ENCODE results near the gene JADE2.

The JADE2 gene

GRCh38 chr5:134500699-134501430, 24.6 kb upstream of the JADE2 start:
- no peak for TF ChIP-seq JUND (IDR thresholded peaks at IDR 0.05; ENCODE audit: low read depth)
- no peak for DNase-seq (ENCODE audit: low read depth in 1 of 2, low spot score in 1 of 2)
- in situ Hi-C loops (cut with HindIII; ENCODE audit: low pct_unique_long_range_greater_than_20kb, low sequenced_read_pairs), result no loop called here

DNA sequence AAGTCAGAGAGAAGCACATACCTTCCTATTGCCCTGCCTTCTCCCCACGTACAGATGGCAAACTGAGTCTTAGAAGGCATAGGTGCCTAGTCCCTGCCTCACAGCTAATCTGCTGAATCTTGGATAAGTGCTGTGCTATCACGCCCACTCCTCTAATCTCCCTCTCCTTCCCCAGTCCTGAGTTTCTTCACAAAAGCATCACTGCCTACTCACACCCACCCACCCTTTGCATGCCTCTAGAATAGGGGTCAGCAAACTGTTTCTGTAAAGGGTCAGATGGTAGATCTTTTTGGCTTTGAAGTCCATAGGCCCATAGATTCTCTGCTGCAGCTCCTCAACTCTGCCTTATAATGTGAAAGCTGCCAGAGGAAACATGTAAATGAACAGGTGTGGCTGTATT, 23.2 kb upstream of the JADE2 start:
- in situ Hi-C loops (cut with HindIII; ENCODE audit: low pct_unique_long_range_greater_than_20kb, low sequenced_read_pairs), result no loop called here
- no peak for DNase-seq (ENCODE audit: low read depth in 1 of 2, low spot score in 1 of 2)
- no peak for TF ChIP-seq JUND (IDR thresholded peaks at IDR 0.05; ENCODE audit: low read depth)

DNA sequence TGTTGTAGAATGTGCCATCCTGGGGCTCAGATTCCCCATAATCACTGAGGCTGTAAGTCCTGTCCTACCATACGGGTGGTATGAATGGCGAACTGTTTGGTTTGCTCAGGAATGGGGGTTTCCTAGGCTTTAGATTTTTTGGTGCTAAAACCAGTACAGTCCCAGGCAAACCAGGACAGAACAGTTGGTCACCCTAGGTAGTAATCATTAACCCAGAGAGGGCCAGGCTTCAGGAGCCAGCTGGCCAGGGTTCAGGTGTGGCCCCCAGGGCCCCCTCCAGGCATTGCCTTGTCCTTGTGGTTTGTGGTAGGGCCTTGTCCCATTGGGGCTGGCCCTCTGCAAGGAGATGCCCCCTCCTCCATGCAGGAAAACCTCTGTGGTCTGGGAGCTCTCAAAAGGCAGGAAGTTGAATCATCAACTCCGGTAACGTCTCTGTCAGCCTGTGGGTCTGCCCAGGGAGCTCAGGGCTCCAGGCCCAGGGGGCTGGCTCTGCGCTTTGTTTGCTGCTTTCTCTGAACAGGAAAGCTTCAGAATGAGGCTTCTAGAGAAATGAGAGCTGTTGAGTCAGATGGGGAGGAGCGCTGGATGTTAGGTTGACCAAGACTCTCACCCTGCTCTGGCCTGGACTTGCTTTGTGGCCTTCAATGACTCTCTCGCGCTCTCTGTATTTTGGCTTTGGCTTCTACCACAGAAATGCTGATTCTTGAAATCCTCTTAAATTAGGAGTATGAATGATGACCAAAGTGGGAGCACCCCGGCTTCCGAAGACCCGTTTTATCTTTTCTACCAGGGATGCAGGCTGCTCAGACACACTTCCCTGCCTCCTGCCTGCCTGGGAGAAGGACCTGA, 22.2 kb upstream of the JADE2 start:
- no peak for TF ChIP-seq JUND (IDR thresholded peaks at IDR 0.05; ENCODE audit: low read depth)
- in situ Hi-C loops (cut with HindIII; ENCODE audit: low pct_unique_long_range_greater_than_20kb, low sequenced_read_pairs), result no loop called here
- no peak for DNase-seq (ENCODE audit: low read depth in 1 of 2, low spot score in 1 of 2)

GRCh38 chr5:134503937-134504437, 21.5 kb upstream of the JADE2 start:
- in situ Hi-C loops (cut with HindIII; ENCODE audit: low pct_unique_long_range_greater_than_20kb, low sequenced_read_pairs), result no loop called here
- no peak for TF ChIP-seq JUND (IDR thresholded peaks at IDR 0.05; ENCODE audit: low read depth)
- no peak for DNase-seq (ENCODE audit: low read depth in 1 of 2, low spot score in 1 of 2)

DNA sequence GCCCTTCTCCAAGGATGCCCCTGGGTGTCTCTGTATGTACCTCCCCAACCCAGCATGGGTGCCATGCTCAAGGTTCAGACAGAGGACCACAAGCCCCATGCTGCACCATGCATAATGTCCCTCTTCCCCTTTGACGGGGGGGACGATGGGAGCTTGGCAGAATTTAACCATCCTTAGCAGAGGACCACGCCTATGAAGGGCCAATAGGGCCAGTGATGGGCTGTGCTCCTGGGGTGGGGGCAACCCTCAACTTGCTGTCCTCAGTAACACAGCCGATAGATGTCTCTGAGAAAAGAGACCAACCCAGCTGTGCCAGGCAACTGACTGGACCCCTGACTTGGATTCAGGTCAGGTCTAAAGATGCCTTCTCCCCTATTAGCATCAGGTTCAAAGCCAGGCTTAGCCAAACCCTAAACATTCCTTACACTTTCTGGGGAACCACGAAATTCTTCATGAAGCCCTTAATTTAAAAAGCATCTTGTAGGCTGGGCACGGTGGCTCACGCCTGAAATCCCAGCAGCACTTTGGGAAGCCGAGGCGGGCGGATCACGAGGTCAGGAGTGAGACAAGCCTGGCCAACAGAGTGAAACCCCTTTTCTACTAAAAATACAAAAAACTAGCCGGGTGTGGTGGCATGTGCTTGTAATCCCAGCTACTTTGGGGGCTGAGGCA, 20.7 kb upstream of the JADE2 start:
- no peak for TF ChIP-seq JUND (IDR thresholded peaks at IDR 0.05; ENCODE audit: low read depth)
- in situ Hi-C loops (cut with HindIII; ENCODE audit: low pct_unique_long_range_greater_than_20kb, low sequenced_read_pairs), result no loop called here
- DNase-seq (ENCODE audit: low read depth in 1 of 2, low spot score in 1 of 2), result no peak

DNA sequence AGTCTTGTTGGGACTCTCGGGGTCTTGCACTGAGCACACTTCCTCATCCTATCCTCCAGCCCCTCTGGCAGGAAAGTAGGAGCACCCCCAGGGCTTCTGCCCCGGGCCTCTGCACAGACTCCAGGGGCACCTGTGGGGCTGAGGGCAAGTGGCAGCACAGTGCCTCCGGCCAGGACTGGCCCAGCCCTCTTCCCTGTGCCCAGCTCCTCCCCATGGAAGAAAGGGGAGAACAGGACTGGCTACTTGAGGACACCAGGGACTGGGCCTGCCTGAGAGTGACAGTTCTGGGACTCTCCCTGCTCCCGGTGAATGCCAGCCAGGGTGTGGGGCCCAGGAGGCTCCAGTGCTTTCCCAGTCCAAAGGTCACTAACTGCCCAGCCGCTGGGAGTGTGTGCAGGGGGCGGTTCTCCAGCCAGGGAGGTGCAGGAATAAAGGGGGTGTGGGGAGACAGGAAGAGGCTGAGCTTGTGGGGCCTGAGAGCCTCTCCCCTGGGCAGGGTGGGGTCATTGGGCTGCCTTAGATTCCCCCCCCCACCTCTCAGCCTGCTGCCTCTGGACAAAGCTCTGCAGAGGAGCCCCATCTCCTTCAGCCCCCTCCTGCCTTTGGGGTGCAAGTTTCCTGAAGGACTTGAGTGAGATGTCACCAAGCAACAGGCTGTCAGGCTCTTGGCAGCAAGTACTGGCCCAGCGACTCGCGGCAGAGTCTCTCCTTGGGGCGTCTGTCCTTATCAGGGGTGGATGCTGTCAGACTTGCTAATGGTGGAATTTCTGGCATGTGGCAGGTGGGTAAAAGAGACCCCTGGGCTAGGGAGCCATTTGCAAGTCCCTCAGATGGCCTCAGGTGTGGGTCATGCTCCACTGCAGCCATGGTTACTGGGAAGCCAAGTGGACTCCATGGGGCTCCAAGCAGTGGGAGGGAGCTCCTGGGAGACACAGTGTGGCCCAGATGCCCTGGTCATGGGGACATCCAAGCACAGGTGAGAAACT, 19.1 kb upstream of the JADE2 start:
- DNase-seq (ENCODE audit: low read depth in 1 of 2, low spot score in 1 of 2), result peak; percentile 56 to 98
- in situ Hi-C loops (cut with HindIII; ENCODE audit: low pct_unique_long_range_greater_than_20kb, low sequenced_read_pairs), result no loop called here
- no peak for TF ChIP-seq JUND (IDR thresholded peaks at IDR 0.05; ENCODE audit: low read depth)

- in situ Hi-C loops (cut with HindIII; ENCODE audit: low pct_unique_long_range_greater_than_20kb, low sequenced_read_pairs), result no loop called here
- no peak for DNase-seq (ENCODE audit: low read depth in 1 of 2, low spot score in 1 of 2)
- TF ChIP-seq JUND (IDR thresholded peaks at IDR 0.05; ENCODE audit: low read depth), result no peak
Observed at GRCh38 chr5:134507452-134507851, 18.0 kb upstream of the JADE2 start.

- in situ Hi-C loops (cut with HindIII; ENCODE audit: low pct_unique_long_range_greater_than_20kb, low sequenced_read_pairs), result no loop called here
- DNase-seq (ENCODE audit: low read depth in 1 of 2, low spot score in 1 of 2), result no peak
- no peak for TF ChIP-seq JUND (IDR thresholded peaks at IDR 0.05; ENCODE audit: low read depth)
Observed at GRCh38 chr5:134508521-134509195, 16.8 kb upstream of the JADE2 start.

GRCh38 chr5:134509308-134510040, 16.0 kb upstream of the JADE2 start:
- DNase-seq (ENCODE audit: low read depth in 1 of 2, low spot score in 1 of 2), result peak in 1 of 2 experiments; percentile 22
- TF ChIP-seq JUND (IDR thresholded peaks at IDR 0.05; ENCODE audit: low read depth), result no peak
- in situ Hi-C loops (cut with HindIII; ENCODE audit: low pct_unique_long_range_greater_than_20kb, low sequenced_read_pairs), result no loop called here

- in situ Hi-C loops (cut with HindIII; ENCODE audit: low pct_unique_long_range_greater_than_20kb, low sequenced_read_pairs), result no loop called here
- no peak for TF ChIP-seq JUND (IDR thresholded peaks at IDR 0.05; ENCODE audit: low read depth)
- DNase-seq (ENCODE audit: low read depth in 1 of 2, low spot score in 1 of 2), result peak in 1 of 2 experiments; percentile 81
Observed at GRCh38 chr5:134510970-134511795, 14.3 kb upstream of the JADE2 start.

Measured in T47D (cell line).